SK-N-SH treated with all-trans-retinoic acid at 6 μM for 48 hours (cell line): ENCODE results near the gene QKI.

Source experiments
- BACH2 ChIP-seq: fragments of 250-450 bp; sonication (Bioruptor Pico); IDR thresholded peaks from 2 replicates; pipeline ENCODE4 v1.9.0; 2021; ENCODE audit warnings: mild to moderate bottlenecking, borderline replicate concordance
- CSDC2 ChIP-seq: fragments of 250-450 bp; sonication (Bioruptor Pico); IDR thresholded peaks from 2 replicates; pipeline ENCODE4 v1.5.0; 2020; ENCODE audit warnings: mild to moderate bottlenecking, moderate library complexity
- ESRRG ChIP-seq: fragments of 250-450 bp; sonication (Bioruptor Pico); IDR thresholded peaks from 2 replicates; pipeline ENCODE4 v1.6.1; 2021; ENCODE audit warnings: mild to moderate bottlenecking
- RARB ChIP-seq: fragments of 250-450 bp; sonication (Bioruptor Pico); IDR thresholded peaks from 2 replicates; pipeline ENCODE4 v1.8.0; 2021; ENCODE audit warnings: mild to moderate bottlenecking, moderate library complexity
- TOX ChIP-seq: fragments of 250-450 bp; sonication (Bioruptor Pico); IDR thresholded peaks from 2 replicates; pipeline ENCODE4 v1.8.0; 2021; ENCODE audit warnings: mild to moderate bottlenecking, moderate library complexity, borderline replicate concordance
- TF ChIP-seq, protein P1 (sequence below): fragments of 250-450 bp; sonication (Bioruptor Pico); IDR thresholded peaks from 2 replicates; pipeline ENCODE4 v1.5.0; 2020; ENCODE audit warnings: mild to moderate bottlenecking, moderate library complexity
- TF ChIP-seq, protein P2 (sequence below): fragments of 250-450 bp; sonication (Bioruptor Pico); IDR thresholded peaks from 2 replicates; pipeline ENCODE4 v1.8.0; 2020; ENCODE audit warnings: mild to moderate bottlenecking, moderate library complexity, borderline replicate concordance

- TF ChIP-seq RARB (CRISPR knock-in tag), result no peak
- TF ChIP-seq ESRRG (CRISPR knock-in tag), result no peak
- TF ChIP-seq, protein P1, sequence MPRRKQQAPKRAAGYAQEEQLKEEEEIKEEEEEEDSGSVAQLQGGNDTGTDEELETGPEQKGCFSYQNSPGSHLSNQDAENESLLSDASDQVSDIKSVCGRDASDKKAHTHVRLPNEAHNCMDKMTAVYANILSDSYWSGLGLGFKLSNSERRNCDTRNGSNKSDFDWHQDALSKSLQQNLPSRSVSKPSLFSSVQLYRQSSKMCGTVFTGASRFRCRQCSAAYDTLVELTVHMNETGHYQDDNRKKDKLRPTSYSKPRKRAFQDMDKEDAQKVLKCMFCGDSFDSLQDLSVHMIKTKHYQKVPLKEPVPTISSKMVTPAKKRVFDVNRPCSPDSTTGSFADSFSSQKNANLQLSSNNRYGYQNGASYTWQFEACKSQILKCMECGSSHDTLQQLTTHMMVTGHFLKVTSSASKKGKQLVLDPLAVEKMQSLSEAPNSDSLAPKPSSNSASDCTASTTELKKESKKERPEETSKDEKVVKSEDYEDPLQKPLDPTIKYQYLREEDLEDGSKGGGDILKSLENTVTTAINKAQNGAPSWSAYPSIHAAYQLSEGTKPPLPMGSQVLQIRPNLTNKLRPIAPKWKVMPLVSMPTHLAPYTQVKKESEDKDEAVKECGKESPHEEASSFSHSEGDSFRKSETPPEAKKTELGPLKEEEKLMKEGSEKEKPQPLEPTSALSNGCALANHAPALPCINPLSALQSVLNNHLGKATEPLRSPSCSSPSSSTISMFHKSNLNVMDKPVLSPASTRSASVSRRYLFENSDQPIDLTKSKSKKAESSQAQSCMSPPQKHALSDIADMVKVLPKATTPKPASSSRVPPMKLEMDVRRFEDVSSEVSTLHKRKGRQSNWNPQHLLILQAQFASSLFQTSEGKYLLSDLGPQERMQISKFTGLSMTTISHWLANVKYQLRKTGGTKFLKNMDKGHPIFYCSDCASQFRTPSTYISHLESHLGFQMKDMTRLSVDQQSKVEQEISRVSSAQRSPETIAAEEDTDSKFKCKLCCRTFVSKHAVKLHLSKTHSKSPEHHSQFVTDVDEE (CRISPR knock-in tag), result no peak
- TF ChIP-seq CSDC2 (CRISPR knock-in tag), result no peak
- no peak for TF ChIP-seq TOX (CRISPR knock-in tag)
- no peak for TF ChIP-seq BACH2 (CRISPR knock-in tag)
- TF ChIP-seq, protein P2, sequence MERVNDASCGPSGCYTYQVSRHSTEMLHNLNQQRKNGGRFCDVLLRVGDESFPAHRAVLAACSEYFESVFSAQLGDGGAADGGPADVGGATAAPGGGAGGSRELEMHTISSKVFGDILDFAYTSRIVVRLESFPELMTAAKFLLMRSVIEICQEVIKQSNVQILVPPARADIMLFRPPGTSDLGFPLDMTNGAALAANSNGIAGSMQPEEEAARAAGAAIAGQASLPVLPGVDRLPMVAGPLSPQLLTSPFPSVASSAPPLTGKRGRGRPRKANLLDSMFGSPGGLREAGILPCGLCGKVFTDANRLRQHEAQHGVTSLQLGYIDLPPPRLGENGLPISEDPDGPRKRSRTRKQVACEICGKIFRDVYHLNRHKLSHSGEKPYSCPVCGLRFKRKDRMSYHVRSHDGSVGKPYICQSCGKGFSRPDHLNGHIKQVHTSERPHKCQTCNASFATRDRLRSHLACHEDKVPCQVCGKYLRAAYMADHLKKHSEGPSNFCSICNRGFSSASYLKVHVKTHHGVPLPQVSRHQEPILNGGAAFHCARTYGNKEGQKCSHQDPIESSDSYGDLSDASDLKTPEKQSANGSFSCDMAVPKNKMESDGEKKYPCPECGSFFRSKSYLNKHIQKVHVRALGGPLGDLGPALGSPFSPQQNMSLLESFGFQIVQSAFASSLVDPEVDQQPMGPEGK, result no peak
Observed at GRCh38 chr6:163513570-163514166, 99.2 kb downstream of the QKI start.
